Measurements from ENCODE around the gene NECAP2. TPM values are rescaled to one million over a fixed set of nuclear protein-coding genes. Genes with fewer than 3 reads are reported as not detected.

NECAP2 gene
- total RNA-seq, 1 experiment from 2014 or later = 29.8 TPM

DNA sequence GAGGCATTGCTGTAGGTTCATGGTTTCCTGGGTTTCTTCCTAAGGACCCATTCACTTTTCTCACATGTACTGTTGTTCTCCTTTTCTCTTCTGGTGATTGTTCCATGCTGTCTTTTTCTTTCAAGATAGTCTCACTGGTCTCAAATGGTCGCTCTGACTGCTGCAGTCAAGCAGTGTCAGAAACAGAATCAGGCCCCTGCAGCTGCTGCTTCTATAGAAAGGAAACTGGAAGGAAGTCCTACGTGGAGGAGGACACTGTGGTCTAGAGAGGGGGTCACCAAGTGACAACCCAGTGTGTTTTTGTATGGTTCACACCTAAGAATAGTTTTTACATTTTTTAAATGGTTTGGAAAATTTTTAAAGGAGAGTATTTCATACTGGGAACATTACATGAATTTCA lies 2.4 kb downstream of the NECAP2 start (continued):
- TF ChIP-seq, protein P1, sequence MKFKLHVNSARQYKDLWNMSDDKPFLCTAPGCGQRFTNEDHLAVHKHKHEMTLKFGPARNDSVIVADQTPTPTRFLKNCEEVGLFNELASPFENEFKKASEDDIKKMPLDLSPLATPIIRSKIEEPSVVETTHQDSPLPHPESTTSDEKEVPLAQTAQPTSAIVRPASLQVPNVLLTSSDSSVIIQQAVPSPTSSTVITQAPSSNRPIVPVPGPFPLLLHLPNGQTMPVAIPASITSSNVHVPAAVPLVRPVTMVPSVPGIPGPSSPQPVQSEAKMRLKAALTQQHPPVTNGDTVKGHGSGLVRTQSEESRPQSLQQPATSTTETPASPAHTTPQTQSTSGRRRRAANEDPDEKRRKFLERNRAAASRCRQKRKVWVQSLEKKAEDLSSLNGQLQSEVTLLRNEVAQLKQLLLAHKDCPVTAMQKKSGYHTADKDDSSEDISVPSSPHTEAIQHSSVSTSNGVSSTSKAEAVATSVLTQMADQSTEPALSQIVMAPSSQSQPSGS (CRISPR knock-in tag; IDR thresholded peaks at IDR 0.05; ENCODE audit: borderline replicate concordance, low read depth) = no peak
- no peak for TF ChIP-seq ZBTB43 (CRISPR knock-in tag; IDR thresholded peaks at IDR 0.05)
- TF ChIP-seq SOX15 (CRISPR knock-in tag; IDR thresholded peaks at IDR 0.05) = no peak
- TF ChIP-seq, protein P2, sequence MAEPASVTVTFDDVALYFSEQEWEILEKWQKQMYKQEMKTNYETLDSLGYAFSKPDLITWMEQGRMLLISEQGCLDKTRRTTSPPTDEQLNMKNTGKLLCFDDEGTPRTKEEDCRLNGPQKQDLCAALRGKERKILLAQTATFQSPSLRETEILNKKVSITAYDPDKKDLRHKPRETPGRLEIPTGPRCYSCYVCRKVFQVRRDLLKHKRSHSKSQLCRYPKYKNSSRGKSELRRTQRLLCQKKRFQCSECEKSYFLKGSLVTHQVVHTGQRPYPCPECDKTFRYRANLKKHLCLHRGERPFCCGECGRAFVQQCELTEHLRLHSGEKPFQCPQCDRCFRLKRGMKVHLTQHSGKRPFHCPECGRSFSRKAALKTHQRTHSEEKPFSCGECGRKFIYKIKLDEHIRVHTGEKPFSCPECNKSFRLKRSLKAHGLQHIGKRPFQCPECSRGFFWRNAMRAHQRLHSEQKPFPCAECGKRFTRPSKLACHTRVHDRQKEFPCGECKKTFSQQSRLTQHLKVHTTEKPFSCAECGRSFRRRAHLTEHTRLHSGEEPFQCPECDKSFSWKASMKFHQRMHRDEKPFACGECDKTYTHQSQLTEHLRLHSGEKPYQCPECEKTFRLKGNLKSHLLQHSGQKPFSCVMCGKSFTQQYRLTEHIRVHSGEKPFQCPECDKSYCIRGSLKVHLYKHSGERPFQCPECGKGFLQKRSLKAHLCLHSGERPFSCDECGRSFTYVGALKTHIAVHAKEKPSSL (CRISPR knock-in tag; conservative IDR thresholded peaks at IDR 0.05) = no peak
- no peak for TF ChIP-seq ZNF416 (CRISPR knock-in tag; IDR thresholded peaks at IDR 0.05)
- no peak for TF ChIP-seq PREB (CRISPR knock-in tag; IDR thresholded peaks at IDR 0.05; ENCODE audit: borderline replicate concordance)
- no peak for TF ChIP-seq ETV6 (CRISPR knock-in tag; IDR thresholded peaks at IDR 0.05)
- no peak for TF ChIP-seq GRHL2 (CRISPR knock-in tag; IDR thresholded peaks at IDR 0.05; ENCODE audit: insufficient replicate concordance, severe bottlenecking)
- TF ChIP-seq NFATC4 (CRISPR knock-in tag; IDR thresholded peaks at IDR 0.05) = no peak
- TF ChIP-seq GTF2I (CRISPR knock-in tag; conservative IDR thresholded peaks at IDR 0.05) = no peak

DNA sequence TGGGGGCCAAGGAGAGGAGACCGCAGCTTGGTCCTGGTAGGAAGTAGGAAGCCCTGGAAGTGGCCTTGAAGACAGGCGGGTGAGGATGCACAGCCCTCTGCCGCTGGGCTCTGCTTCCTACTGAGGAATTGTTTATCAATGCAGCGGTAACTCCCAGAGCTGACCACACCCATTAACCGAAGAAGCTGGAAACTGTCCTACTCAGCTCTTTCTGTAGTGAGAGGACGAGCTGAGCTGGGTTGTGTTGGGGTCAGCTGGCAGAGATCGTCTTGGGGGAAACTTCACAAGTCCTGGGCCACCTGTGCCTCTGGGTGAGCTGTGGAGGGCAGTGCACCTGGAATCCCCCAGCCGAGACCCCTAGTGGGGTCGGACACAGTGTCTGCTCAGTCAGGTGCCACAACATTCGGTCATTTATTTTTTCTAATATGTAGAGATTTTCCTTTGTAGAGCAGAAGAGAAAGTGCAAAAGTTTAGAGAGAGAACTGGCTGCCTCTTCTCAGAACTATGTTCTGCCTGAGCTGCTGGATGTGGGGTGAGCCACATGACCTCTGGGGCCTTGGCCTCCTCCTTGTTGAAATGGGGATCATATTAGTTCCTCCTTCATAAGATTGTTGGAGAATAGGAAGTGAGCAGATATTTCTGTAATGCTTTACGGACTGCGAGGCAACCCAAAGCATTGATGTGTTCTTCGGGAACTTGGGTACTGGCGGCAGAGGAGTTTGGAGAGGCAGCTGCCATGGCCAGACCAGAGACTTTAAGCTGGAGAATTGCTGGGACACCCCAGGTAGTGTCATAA lies 3.6 kb downstream of the NECAP2 start:
- ChIA-PET CTCF (no interaction called here), POLR2A (no interaction called here)
- ATAC-seq (no peak), DNase-seq (ENCODE audit: low spot score) (no peak)
- Mint-ChIP-seq H3K9me3 (no peaks in the 10 kb centered on the region), H3K4me3 (no peak overlapping the region), H3K27me3 (ENCODE audit: low read depth) (peaks cover 9% of the 10 kb centered on the region; the same call in 1 of the 2 replicates), H3K27ac (no peak overlapping the region), H3K36me3 (peaks cover 21% of the 10 kb centered on the region), H3K4me1 (peaks cover 4% of the 10 kb centered on the region; the same call in 1 of the 2 replicates)
- TF ChIP-seq ESRRA (CRISPR knock-in tag; IDR thresholded peaks at IDR 0.05; ENCODE audit: borderline replicate concordance) = no peak
- TF ChIP-seq PRRX2 (CRISPR knock-in tag; IDR thresholded peaks at IDR 0.05) = no peak
- TF ChIP-seq FOXP1 (CRISPR knock-in tag; IDR thresholded peaks at IDR 0.05; ENCODE audit: borderline replicate concordance) = no peak
- no peak for TF ChIP-seq FOXJ3 (CRISPR knock-in tag; IDR thresholded peaks at IDR 0.05; ENCODE audit: borderline replicate concordance)
- no peak for TF ChIP-seq ELF4 (CRISPR knock-in tag; IDR thresholded peaks at IDR 0.05; ENCODE audit: low read depth)
- no peak for TF ChIP-seq SOX15 (CRISPR knock-in tag; IDR thresholded peaks at IDR 0.05)
- no peak for TF ChIP-seq ZNF138 (CRISPR knock-in tag; conservative IDR thresholded peaks at IDR 0.05)
- no peak for TF ChIP-seq MYBL2 (CRISPR knock-in tag; IDR thresholded peaks at IDR 0.05)
- TF ChIP-seq IRF2 (CRISPR knock-in tag; IDR thresholded peaks at IDR 0.05; ENCODE audit: borderline replicate concordance, low read depth) = no peak
- TF ChIP-seq JAZF1 (CRISPR knock-in tag; IDR thresholded peaks at IDR 0.05) = no peak
- no peak for TF ChIP-seq CREM (CRISPR knock-in tag; IDR thresholded peaks at IDR 0.05)
- TF ChIP-seq RELA (CRISPR knock-in tag; IDR thresholded peaks at IDR 0.05; ENCODE audit: borderline replicate concordance) = no peak
- TF ChIP-seq, protein P3, sequence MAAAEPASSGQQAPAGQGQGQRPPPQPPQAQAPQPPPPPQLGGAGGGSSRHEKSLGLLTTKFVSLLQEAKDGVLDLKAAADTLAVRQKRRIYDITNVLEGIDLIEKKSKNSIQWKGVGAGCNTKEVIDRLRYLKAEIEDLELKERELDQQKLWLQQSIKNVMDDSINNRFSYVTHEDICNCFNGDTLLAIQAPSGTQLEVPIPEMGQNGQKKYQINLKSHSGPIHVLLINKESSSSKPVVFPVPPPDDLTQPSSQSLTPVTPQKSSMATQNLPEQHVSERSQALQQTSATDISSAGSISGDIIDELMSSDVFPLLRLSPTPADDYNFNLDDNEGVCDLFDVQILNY (CRISPR knock-in tag; IDR thresholded peaks at IDR 0.05) = no peak
- TF ChIP-seq GTF2I (CRISPR knock-in tag; conservative IDR thresholded peaks at IDR 0.05) = no peak
- no peak for TF ChIP-seq PREB (CRISPR knock-in tag; IDR thresholded peaks at IDR 0.05; ENCODE audit: borderline replicate concordance)
- TF ChIP-seq, protein P4, sequence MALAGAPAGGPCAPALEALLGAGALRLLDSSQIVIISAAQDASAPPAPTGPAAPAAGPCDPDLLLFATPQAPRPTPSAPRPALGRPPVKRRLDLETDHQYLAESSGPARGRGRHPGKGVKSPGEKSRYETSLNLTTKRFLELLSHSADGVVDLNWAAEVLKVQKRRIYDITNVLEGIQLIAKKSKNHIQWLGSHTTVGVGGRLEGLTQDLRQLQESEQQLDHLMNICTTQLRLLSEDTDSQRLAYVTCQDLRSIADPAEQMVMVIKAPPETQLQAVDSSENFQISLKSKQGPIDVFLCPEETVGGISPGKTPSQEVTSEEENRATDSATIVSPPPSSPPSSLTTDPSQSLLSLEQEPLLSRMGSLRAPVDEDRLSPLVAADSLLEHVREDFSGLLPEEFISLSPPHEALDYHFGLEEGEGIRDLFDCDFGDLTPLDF (CRISPR knock-in tag; IDR thresholded peaks at IDR 0.05) = no peak
- TF ChIP-seq NFE2L1 (CRISPR knock-in tag; IDR thresholded peaks at IDR 0.05) = no peak
- no peak for TF ChIP-seq ZNF423 (CRISPR knock-in tag; IDR thresholded peaks at IDR 0.05)
- no peak for TF ChIP-seq TCF7 (CRISPR knock-in tag; IDR thresholded peaks at IDR 0.05; ENCODE audit: low read depth)

Data from WTC11 (cell line).